ENCODE measurements around the gene ZSCAN4. TPM values are rescaled to one million over a fixed set of nuclear protein-coding genes. Genes with fewer than 3 reads are reported as not detected.

The ZSCAN4 gene
- total and polyA plus RNA-seq, 4 donors = not detected

DNA sequence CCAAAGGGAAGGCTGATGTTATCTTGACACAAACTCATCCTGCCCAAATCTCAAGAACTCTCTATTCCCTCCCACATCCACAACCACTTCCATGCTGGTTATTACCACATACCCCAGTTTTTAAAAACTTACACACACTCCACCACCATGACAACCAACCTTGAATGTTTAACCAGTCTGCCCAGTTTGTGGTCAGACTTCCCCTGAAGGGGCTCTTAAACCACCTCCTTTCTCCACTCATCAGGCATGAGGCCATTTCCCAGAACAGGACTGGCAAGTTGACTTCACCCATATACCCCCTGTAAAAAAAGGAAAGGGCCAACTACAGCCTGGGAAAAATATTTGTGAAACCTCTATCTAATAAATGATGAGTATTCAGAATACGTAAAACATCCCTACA is 12.4 kb upstream of the ZSCAN4 start:
- WGBS = 71% methylated on average over 1 of the region's 1 CpG

More for the DNA sequence above, 12.4 kb upstream of the ZSCAN4 start:
- Histone ChIP-seq H3K27ac (ENCODE audit: low read depth in 1 of 2, low read length in 2 of 2) (no peak overlapping the region), H3K4me1 (ENCODE audit: control insufficient read depth in 4 of 4, insufficient read depth in 4 of 4, low read length in 3 of 4) (no peaks in the 10 kb centered on the region), H3K36me3 (ENCODE audit: control insufficient read depth in 4 of 4, insufficient read depth in 3 of 4, low read depth in 1 of 4, low read length in 3 of 4) (no peaks in the 10 kb centered on the region), H3K4me3 (ENCODE audit: low read depth in 1 of 3, low read length in 3 of 3) (no peak overlapping the region), H3K9ac (ENCODE audit: low read depth in 1 of 2, low read length in 2 of 2) (no peak overlapping the region), H3K9me3 (ENCODE audit: control insufficient read depth in 4 of 4, low read length in 3 of 4) (peaks cover 12 to 52% (median 35%) of the 10 kb centered on the region in 4 donors), H3K27me3 (ENCODE audit: control insufficient read depth in 4 of 4, insufficient read depth in 4 of 4, low read length in 3 of 4) (peaks cover 0 to 6% (median 0%) of the 10 kb centered on the region in 4 donors)
- DNase-seq (ENCODE audit: low spot score) = no peak
- TF ChIP-seq FOXA2 (IDR thresholded peaks at IDR 0.05) = no peak
- TF ChIP-seq, protein P1, sequence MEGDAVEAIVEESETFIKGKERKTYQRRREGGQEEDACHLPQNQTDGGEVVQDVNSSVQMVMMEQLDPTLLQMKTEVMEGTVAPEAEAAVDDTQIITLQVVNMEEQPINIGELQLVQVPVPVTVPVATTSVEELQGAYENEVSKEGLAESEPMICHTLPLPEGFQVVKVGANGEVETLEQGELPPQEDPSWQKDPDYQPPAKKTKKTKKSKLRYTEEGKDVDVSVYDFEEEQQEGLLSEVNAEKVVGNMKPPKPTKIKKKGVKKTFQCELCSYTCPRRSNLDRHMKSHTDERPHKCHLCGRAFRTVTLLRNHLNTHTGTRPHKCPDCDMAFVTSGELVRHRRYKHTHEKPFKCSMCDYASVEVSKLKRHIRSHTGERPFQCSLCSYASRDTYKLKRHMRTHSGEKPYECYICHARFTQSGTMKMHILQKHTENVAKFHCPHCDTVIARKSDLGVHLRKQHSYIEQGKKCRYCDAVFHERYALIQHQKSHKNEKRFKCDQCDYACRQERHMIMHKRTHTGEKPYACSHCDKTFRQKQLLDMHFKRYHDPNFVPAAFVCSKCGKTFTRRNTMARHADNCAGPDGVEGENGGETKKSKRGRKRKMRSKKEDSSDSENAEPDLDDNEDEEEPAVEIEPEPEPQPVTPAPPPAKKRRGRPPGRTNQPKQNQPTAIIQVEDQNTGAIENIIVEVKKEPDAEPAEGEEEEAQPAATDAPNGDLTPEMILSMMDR (IDR thresholded peaks at IDR 0.05; ENCODE audit: low read depth, low read length, missing input control) = no peak
- TF ChIP-seq YY1 (IDR thresholded peaks at IDR 0.05) = no peak
- no peak for TF ChIP-seq RXRA (IDR thresholded peaks at IDR 0.05)
- TF ChIP-seq, protein P2, sequence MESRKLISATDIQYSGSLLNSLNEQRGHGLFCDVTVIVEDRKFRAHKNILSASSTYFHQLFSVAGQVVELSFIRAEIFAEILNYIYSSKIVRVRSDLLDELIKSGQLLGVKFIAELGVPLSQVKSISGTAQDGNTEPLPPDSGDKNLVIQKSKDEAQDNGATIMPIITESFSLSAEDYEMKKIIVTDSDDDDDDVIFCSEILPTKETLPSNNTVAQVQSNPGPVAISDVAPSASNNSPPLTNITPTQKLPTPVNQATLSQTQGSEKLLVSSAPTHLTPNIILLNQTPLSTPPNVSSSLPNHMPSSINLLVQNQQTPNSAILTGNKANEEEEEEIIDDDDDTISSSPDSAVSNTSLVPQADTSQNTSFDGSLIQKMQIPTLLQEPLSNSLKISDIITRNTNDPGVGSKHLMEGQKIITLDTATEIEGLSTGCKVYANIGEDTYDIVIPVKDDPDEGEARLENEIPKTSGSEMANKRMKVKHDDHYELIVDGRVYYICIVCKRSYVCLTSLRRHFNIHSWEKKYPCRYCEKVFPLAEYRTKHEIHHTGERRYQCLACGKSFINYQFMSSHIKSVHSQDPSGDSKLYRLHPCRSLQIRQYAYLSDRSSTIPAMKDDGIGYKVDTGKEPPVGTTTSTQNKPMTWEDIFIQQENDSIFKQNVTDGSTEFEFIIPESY (IDR thresholded peaks at IDR 0.05) = no peak
- TF ChIP-seq RAD21 (IDR thresholded peaks at IDR 0.05) = no peak
- TF ChIP-seq FOXA1 (IDR thresholded peaks at IDR 0.05) = no peak
- TF ChIP-seq, protein P3, sequence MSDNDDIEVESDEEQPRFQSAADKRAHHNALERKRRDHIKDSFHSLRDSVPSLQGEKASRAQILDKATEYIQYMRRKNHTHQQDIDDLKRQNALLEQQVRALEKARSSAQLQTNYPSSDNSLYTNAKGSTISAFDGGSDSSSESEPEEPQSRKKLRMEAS (IDR thresholded peaks at IDR 0.05) = no peak
- no peak for TF ChIP-seq JUND (IDR thresholded peaks at IDR 0.05)
- TF ChIP-seq, protein P4, sequence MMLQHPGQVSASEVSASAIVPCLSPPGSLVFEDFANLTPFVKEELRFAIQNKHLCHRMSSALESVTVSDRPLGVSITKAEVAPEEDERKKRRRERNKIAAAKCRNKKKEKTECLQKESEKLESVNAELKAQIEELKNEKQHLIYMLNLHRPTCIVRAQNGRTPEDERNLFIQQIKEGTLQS (IDR thresholded peaks at IDR 0.05) = no peak
- TF ChIP-seq NR2F2 (IDR thresholded peaks at IDR 0.05) = no peak
- TF ChIP-seq, protein P5, sequence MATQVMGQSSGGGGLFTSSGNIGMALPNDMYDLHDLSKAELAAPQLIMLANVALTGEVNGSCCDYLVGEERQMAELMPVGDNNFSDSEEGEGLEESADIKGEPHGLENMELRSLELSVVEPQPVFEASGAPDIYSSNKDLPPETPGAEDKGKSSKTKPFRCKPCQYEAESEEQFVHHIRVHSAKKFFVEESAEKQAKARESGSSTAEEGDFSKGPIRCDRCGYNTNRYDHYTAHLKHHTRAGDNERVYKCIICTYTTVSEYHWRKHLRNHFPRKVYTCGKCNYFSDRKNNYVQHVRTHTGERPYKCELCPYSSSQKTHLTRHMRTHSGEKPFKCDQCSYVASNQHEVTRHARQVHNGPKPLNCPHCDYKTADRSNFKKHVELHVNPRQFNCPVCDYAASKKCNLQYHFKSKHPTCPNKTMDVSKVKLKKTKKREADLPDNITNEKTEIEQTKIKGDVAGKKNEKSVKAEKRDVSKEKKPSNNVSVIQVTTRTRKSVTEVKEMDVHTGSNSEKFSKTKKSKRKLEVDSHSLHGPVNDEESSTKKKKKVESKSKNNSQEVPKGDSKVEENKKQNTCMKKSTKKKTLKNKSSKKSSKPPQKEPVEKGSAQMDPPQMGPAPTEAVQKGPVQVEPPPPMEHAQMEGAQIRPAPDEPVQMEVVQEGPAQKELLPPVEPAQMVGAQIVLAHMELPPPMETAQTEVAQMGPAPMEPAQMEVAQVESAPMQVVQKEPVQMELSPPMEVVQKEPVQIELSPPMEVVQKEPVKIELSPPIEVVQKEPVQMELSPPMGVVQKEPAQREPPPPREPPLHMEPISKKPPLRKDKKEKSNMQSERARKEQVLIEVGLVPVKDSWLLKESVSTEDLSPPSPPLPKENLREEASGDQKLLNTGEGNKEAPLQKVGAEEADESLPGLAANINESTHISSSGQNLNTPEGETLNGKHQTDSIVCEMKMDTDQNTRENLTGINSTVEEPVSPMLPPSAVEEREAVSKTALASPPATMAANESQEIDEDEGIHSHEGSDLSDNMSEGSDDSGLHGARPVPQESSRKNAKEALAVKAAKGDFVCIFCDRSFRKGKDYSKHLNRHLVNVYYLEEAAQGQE (IDR thresholded peaks at IDR 0.05) = no peak
- TF ChIP-seq TAF1 (conservative IDR thresholded peaks at IDR 0.05) = no peak
- no peak for TF ChIP-seq GABPA (IDR thresholded peaks at IDR 0.05 in 1 of 2, conservative IDR thresholded peaks at IDR 0.05 in 1 of 2)
